Testis (tissue), 3 donors: Measurements from ENCODE around the gene TRIM46. TPM values are rescaled to one million over a fixed set of nuclear protein-coding genes. Genes with fewer than 3 reads are reported as not detected.
"Not testable (repeated sequence)": the region's sequence is repeated elsewhere in the genome, so short reads cannot be mapped to it uniquely, and the experiment has no call there.

Source experiments
- DNase-seq: peaks from one replicate; pipeline ENCODE4 v3.0.0-alpha.2; 2019
- H3K27ac ChIP-seq, 2 donors: fragments of 200-600 bp; sonication (generic); one replicate each; pipeline ENCODE4 v1.5.1; 2019
- H3K27me3 ChIP-seq: fragments of 200-600 bp; sonication (generic); one replicate; pipeline ENCODE4 v1.5.1; 2019
- H3K36me3 ChIP-seq: fragments of 200-600 bp; sonication (generic); one replicate; pipeline ENCODE4 v1.5.1; 2017; ENCODE audit warnings: low read depth; ENCODE audit errors: missing control alignments
- H3K4me1 ChIP-seq: fragments of 200-600 bp; sonication (generic); one replicate; pipeline ENCODE4 v1.5.1; 2019
- H3K4me3 ChIP-seq, 2 donors: fragments of 200-600 bp; sonication (generic); one replicate each; pipeline ENCODE4 v1.5.1; 2017 to 2019
- H3K9me3 ChIP-seq: fragments of 200-600 bp; sonication (generic); one replicate; pipeline ENCODE4 v1.5.1; 2017
- CTCF ChIP-seq, 3 experiments: fragments of 450-650 bp in 2 of 3; fragments of 200-600 bp in 1 of 3; sonication (generic) in 1 of 3; IDR thresholded peaks; one replicate each; pipeline ENCODE4 v1.5.1; 2016 to 2019; ENCODE audit warnings: antibody characterized with exemption in 3 of 3, mild to moderate bottlenecking in 2 of 3, moderate library complexity in 1 of 3
- POLR2A ChIP-seq: fragments of 450-650 bp; IDR thresholded peaks from one replicate; pipeline ENCODE4 v1.6.1; 2017; ENCODE audit warnings: antibody characterized with exemption, mild to moderate bottlenecking, moderate library complexity
- WGBS, 2 donors: methylation state at CpG; one replicate each; pipeline ENCODE4 v1.1.5; 2018; 5-methylcytosine and 5-hydroxymethylcytosine counted together
- intact Hi-C: fragments of 100-400 bp; cut with DNase I; formaldehyde crosslinking; loops from one replicate; pipeline ENCODE4 v1.15.1; 2023; ENCODE audit warnings: low total_unique reads
- polyA plus RNA-seq: library from polyadenylated mRNA; stranded (reverse); fragments of 350-450 nt; fragmentation: Illumina TruSeq; extraction: RNeasy Lipid Tissue Mini Kit (QIAGEN cat#74804); gene quantifications from one replicate; pipeline ENCODE4 v1.2.3, GENCODE V29; 2014; ENCODE audit warnings: low read depth, low replicate concordance; ENCODE audit not compliant: insufficient read depth
- total RNA-seq, 2 donors: library from RNA; depleted of rRNA; stranded (reverse); fragments of >200 nt; gene quantifications; one replicate each; pipeline ENCODE4 v1.2.3, GENCODE V29; 2016

TRIM46 gene
- total and polyA plus RNA-seq, 3 donors from 2014 or later = 3.7 to 4.0 (median 3.9) TPM

GRCh38 chr1:155167166-155168104, 6.2 kb upstream of the TRIM46 start:
- peak; percentile 90 to 91 (median 90) for TF ChIP-seq CTCF (IDR thresholded peaks at IDR 0.05)
- TF ChIP-seq POLR2A = no peak
- peak; percentile 93 for DNase-seq
- 6 to 7% methylated on average over 19 to 28 of the region's 28 CpGs for WGBS, 2 donors
- Histone ChIP-seq H3K4me3 (no peak overlapping the region), H3K9me3 (no peaks in the 10 kb centered on the region), H3K36me3 (no peaks in the 10 kb centered on the region), H3K27me3 (no peaks in the 10 kb centered on the region), H3K4me1 (peaks cover 26% of the 10 kb centered on the region), H3K27ac (peak overlapping the region in 1 of 2 donors; percentile 45)
- intact Hi-C loops = loop anchor here (5.0 kb wide), 1 partner anchor 75 kb away; no protein-coding TSS in a partner anchor

GRCh38 chr1:155168105-155168445, 5.6 kb upstream of the TRIM46 start:
- peaks cover 28% of the 10 kb centered on the region for H3K4me1 ChIP-seq
- not testable (repeated sequence) for H3K4me3 ChIP-seq, H3K9me3 ChIP-seq, H3K36me3 ChIP-seq, DNase-seq, H3K27ac ChIP-seq, H3K27me3 ChIP-seq
- 44 to 54% methylated on average over 4 of the region's 4 CpGs for WGBS, 2 donors
- intact Hi-C loops = loop anchor here (5.0 kb wide), 1 partner anchor 76 kb away; no protein-coding TSS in a partner anchor

- Histone ChIP-seq H3K36me3 (no peaks in the 10 kb centered on the region), H3K27ac (no peak overlapping the region), H3K4me3 (no peak overlapping the region), H3K9me3 (no peaks in the 10 kb centered on the region), H3K27me3 (no peaks in the 10 kb centered on the region), H3K4me1 (peaks cover 28% of the 10 kb centered on the region)
- 68 to 79% methylated on average over 10 of the region's 10 CpGs for WGBS, 2 donors
- no peak for TF ChIP-seq POLR2A
- no peak for TF ChIP-seq CTCF (IDR thresholded peaks at IDR 0.05)
- intact Hi-C loops = loop anchor here (5.0 kb wide), 1 partner anchor 76 kb away; no protein-coding TSS in a partner anchor
- no peak for DNase-seq
These were observed 5.0 kb upstream of the TRIM46 start for GRCh38 chr1:155168456-155169210.

GRCh38 chr1:155169541-155169940, 4.1 kb upstream of the TRIM46 start:
- Histone ChIP-seq H3K4me1 (peaks cover 28% of the 10 kb centered on the region), H3K27ac (peak overlapping the region in 1 of 2 donors; percentile 31), H3K9me3 (no peaks in the 10 kb centered on the region), H3K4me3 (no peak overlapping the region), H3K36me3 (no peaks in the 10 kb centered on the region), H3K27me3 (no peaks in the 10 kb centered on the region)
- WGBS, 2 donors = 56 to 79% methylated on average over 5 of the region's 5 CpGs
- intact Hi-C loops = loop anchor here (5.0 kb wide), 1 partner anchor 77 kb away; no protein-coding TSS in a partner anchor
- TF ChIP-seq CTCF (IDR thresholded peaks at IDR 0.05) (no peak), POLR2A (no peak)
- DNase-seq = no peak
